GM12801 (cell line): Measurements from ENCODE around the gene TSFM.

Source experiments
- TF ChIP-seq, protein P1 (sequence below): IDR thresholded peaks from one replicate; pipeline ENCODE4 v1.5.1; 2011; ENCODE audit warnings: control low read depth; ENCODE audit not compliant: insufficient read length; ENCODE audit errors: extremely low read depth

The TSFM gene

GRCh38 chr12:57779736-57780135 lies 2.9 kb upstream of the TSFM start:
- TF ChIP-seq, protein P1, sequence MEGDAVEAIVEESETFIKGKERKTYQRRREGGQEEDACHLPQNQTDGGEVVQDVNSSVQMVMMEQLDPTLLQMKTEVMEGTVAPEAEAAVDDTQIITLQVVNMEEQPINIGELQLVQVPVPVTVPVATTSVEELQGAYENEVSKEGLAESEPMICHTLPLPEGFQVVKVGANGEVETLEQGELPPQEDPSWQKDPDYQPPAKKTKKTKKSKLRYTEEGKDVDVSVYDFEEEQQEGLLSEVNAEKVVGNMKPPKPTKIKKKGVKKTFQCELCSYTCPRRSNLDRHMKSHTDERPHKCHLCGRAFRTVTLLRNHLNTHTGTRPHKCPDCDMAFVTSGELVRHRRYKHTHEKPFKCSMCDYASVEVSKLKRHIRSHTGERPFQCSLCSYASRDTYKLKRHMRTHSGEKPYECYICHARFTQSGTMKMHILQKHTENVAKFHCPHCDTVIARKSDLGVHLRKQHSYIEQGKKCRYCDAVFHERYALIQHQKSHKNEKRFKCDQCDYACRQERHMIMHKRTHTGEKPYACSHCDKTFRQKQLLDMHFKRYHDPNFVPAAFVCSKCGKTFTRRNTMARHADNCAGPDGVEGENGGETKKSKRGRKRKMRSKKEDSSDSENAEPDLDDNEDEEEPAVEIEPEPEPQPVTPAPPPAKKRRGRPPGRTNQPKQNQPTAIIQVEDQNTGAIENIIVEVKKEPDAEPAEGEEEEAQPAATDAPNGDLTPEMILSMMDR: no peak

- TF ChIP-seq, protein P1: no peak
Observed at GRCh38 chr12:57780284-57780897, 2.2 kb upstream of the TSFM start.

DNA sequence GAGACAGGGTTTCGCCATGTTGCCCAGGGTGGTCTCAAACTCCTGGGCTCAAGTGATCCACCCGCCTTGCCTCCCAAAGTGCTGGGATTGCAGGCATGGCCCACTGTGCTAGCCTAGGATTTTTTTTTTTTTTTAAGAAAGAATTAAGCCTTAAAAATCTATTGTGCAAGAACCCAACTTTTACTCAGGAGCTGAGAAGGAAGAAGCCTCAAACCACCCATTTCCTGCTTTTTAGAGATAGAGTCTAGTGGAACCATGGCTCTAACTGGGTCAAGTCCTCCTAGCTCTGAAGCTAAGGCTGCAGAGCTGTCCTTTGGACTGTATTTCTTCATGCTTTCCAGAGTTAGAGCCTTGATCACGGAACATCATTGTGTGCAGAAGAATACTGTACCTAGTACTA lies 1.3 kb upstream of the TSFM start:
- TF ChIP-seq, protein P1: no peak

GRCh38 chr12:57781801-57782200 lies 786 bp upstream of the TSFM start:
- TF ChIP-seq, protein P1: no peak

DNA sequence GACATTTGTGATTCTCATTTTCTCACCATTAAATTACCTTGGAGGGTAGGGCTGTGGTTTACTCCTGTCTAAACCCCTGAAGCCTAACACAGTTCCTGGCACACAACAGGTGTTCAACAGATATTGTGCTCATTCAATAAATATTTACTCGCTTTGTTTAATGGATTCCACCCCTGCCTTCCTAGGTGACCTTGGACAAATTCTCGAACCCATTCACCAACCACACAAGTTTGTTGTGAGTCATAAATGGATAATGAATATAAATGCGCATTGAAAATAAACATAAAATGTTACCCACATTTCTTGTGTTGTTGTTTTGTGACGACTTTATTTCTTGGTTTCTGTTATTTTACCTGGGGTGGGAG lies 362 bp upstream of the TSFM start:
- TF ChIP-seq, protein P1: no peak

GRCh38 chr12:57783466-57783801 lies 847 bp downstream of the TSFM start:
- TF ChIP-seq, protein P1: no peak

DNA sequence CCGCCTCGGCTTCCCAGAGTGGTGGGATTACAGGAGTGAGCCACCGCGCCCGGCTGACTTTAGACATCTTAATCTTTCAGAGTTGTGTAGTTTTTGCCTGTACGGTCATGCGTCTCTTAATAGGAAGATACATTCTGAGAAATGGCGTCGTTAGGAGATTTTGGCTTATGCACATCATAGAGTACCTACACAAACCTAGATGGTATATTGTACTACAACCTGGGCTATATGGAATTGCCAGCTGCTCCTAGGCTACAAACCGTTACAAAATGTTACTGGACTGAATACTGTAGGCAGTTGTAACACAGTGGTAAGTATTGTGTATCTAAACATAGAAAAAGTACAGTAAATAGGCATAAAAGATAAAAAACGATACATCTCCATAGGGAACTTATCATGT lies 1.3 kb downstream of the TSFM start:
- TF ChIP-seq, protein P1: no peak

GRCh38 chr12:57793920-57794319 lies 11.3 kb downstream of the TSFM start:
- TF ChIP-seq, protein P1: no peak
